Uterus (tissue), 2 donors: Measurements from ENCODE around the gene TRIM15.

ENCODE experiments used
- POLR2A ChIP-seq, 2 donors: fragments of 450-650 bp; IDR thresholded peaks; one replicate each; pipeline ENCODE4 v1.6.1; 2016; ENCODE audit warnings: antibody characterized with exemption in 2 of 2, mild to moderate bottlenecking in 1 of 2, moderate library complexity in 1 of 2
- TF ChIP-seq, protein P1 (sequence below), 4 experiments: fragments of 200-600 bp in 2 of 4; fragments of 450-650 bp in 2 of 4; sonication (generic) in 2 of 4; IDR thresholded peaks; one replicate each; pipeline ENCODE4 v1.5.1; 2016 to 2019; ENCODE audit warnings: antibody characterized with exemption in 4 of 4, mild to moderate bottlenecking in 2 of 4, moderate library complexity in 1 of 4

DNA sequence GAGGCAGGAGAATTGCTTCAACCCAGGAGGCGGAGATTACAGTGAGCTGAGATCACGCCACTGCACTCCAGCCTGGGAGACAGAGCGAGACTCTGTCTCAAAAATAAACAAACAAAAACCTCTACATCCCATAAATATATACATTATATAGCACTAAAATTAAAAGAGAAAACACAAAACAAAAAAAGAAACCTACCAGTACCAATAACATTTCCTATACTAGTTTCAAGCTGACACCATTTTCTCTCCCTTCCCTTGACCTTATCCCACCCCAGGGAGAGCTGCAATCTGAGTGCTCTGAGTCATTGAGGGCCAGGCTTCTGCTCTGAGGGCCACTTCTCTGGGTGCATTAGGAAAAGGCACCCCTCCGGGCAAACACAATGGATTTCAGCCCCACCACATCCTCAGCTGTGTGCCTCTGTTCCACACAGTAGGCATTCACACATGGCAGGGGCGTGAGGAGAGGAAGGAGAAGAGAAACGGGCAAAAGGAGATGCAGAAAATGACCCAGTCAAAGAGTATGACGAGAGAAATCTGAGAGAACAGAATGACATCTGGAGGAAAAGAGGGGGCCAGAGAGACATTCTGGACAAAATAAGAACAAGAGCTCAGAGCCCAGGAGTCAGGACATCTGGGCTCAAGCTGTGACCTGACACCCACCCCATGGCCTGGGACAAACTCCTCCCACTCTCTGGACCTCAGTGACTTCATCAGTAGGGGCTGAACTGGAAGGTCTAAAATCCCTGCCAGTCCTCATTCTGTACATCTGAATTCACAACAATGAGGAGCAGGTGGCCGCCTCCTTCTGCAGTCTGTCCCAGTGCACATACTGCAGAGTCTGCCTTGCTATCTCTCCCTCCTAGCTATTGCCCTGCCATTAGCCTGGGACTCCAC, 31.7 kb downstream of the TRIM15 start:
- TF ChIP-seq, protein P1, sequence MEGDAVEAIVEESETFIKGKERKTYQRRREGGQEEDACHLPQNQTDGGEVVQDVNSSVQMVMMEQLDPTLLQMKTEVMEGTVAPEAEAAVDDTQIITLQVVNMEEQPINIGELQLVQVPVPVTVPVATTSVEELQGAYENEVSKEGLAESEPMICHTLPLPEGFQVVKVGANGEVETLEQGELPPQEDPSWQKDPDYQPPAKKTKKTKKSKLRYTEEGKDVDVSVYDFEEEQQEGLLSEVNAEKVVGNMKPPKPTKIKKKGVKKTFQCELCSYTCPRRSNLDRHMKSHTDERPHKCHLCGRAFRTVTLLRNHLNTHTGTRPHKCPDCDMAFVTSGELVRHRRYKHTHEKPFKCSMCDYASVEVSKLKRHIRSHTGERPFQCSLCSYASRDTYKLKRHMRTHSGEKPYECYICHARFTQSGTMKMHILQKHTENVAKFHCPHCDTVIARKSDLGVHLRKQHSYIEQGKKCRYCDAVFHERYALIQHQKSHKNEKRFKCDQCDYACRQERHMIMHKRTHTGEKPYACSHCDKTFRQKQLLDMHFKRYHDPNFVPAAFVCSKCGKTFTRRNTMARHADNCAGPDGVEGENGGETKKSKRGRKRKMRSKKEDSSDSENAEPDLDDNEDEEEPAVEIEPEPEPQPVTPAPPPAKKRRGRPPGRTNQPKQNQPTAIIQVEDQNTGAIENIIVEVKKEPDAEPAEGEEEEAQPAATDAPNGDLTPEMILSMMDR (IDR thresholded peaks at IDR 0.05): no peak
- TF ChIP-seq POLR2A (IDR thresholded peaks at IDR 0.05): no peak
